B cell (primary cell): ENCODE results near the gene BORCS8. TPM values are rescaled to one million over a fixed set of nuclear protein-coding genes. Genes with fewer than 3 reads are reported as not detected.
A peak's percentile ranks its signal among the peaks of the same experiment; 100 is the strongest.

ENCODE experiments used
- ATAC-seq: fragments of 200-7000 bp; cut with Tn5 transposase; one replicate; pipeline ENCODE4 v1.10.0; 2021; ENCODE audit warnings: low read depth, mild to moderate bottlenecking, moderate number of reproducible peaks, moderate library complexity
- CTCF ChIA-PET: fragments of 350-600 bp; sonication (Branson Sonifier 250); formaldehyde crosslinking; loops from one replicate; lab custom pipeline; 2021; ENCODE audit warnings: antibody characterized with exemption, inconsistent platforms; lab: Charles Lee
- POLR2A ChIA-PET: fragments of 350-600 bp; sonication (Branson Sonifier 250); formaldehyde crosslinking; loops from one replicate; lab custom pipeline; 2021; ENCODE audit warnings: antibody characterized with exemption; lab: Charles Lee
- DNase-seq: peaks from one replicate; pipeline ENCODE4 v3.0.0; 2013
- H2AFZ ChIP-seq: 2 replicates; pipeline ENCODE4 v1.6.1; 2012; ENCODE audit warnings: mild to moderate bottlenecking, low read depth, low read length; ENCODE audit not compliant: insufficient read depth, poor library complexity, severe bottlenecking
- H3K27ac ChIP-seq, 2 donors: 1 replicate in 1 of 2; 2 replicates in 1 of 2; pipeline ENCODE4 v1.5.1; 2012 to 2013; ENCODE audit warnings: low read length in 2 of 2, mild to moderate bottlenecking in 2 of 2, moderate library complexity in 1 of 2
- H3K27me3 ChIP-seq, 4 experiments: fragments of 200-600 bp in 1 of 4; sonication (generic) in 1 of 4; replicated peaks in 1 of 4; 1 replicate in 2 of 4; 2 replicates in 2 of 4; pipeline versions ENCODE4 v1.6.1 to v1.7.0; 2013 to 2016; ENCODE audit warnings: low read length in 3 of 4, mild to moderate bottlenecking in 2 of 4, mixed read lengths in 1 of 4, moderate library complexity in 1 of 4; ENCODE audit not compliant: insufficient read depth in 4 of 4, control insufficient read depth in 3 of 4; ENCODE audit errors: control extremely low read depth in 1 of 4
- H3K36me3 ChIP-seq, 2 experiments: replicated peaks in 1 of 2; 1 replicate in 1 of 2; 2 replicates in 1 of 2; pipeline versions ENCODE4 v1.6.1 to v1.7.1; 2013; ENCODE audit warnings: low read length in 1 of 2; ENCODE audit not compliant: insufficient read depth in 2 of 2, control insufficient read depth in 1 of 2; ENCODE audit errors: control extremely low read depth in 1 of 2, extremely low read depth in 1 of 2
- H3K4me1 ChIP-seq, 2 donors: fragments of 200-600 bp in 1 of 2; sonication (generic) in 1 of 2; 1 replicate in 1 of 2; 2 replicates in 1 of 2; pipeline versions ENCODE4 v1.5.1 to v1.6.1; 2013 to 2017; ENCODE audit warnings: low read length in 2 of 2; ENCODE audit not compliant: control insufficient read depth in 2 of 2, insufficient read depth in 2 of 2
- H3K4me2 ChIP-seq: replicated peaks from 2 replicates; pipeline ENCODE3; 2012; ENCODE audit warnings: mild to moderate bottlenecking, low read depth, low read length; ENCODE audit not compliant: poor library complexity, severe bottlenecking
- H3K4me3 ChIP-seq, 5 experiments: fragments of 200-600 bp in 1 of 5; sonication (generic) in 1 of 5; 1 replicate in 3 of 5; 2 replicates in 2 of 5; pipeline versions ENCODE4 v1.5.1 to v1.7.0; 2011 to 2016; ENCODE audit warnings: low read length in 4 of 5, mild to moderate bottlenecking in 4 of 5, low read depth in 2 of 5, control low read depth in 1 of 5, moderate library complexity in 1 of 5; ENCODE audit not compliant: insufficient read depth in 1 of 5; ENCODE audit errors: control extremely low read depth in 1 of 5, extremely low read depth in 1 of 5
- H3K79me2 ChIP-seq: fragments of 200-600 bp; sonication (generic); one replicate; pipeline ENCODE4 v1.6.0; 2016; ENCODE audit warnings: low read length; ENCODE audit not compliant: control insufficient read depth, insufficient read depth
- H3K9ac ChIP-seq: fragments of 200-600 bp; sonication (generic); 2 replicates; pipeline ENCODE4 v1.6.1; 2017; ENCODE audit warnings: mild to moderate bottlenecking, low read length, moderate library complexity
- H3K9me3 ChIP-seq, 3 donors: one replicate each; pipeline versions ENCODE4 v1.6.1 to v1.7.1; 2013; ENCODE audit warnings: low read length in 2 of 3; ENCODE audit not compliant: control insufficient read depth in 2 of 3, insufficient read depth in 1 of 3; ENCODE audit errors: control extremely low read depth in 1 of 3
- H4K20me1 ChIP-seq: 2 replicates; pipeline ENCODE4 v1.6.0; 2012; ENCODE audit warnings: mild to moderate bottlenecking, low read length; ENCODE audit not compliant: insufficient read depth, control insufficient read depth, poor library complexity, severe bottlenecking
- H3K27ac Mint-ChIP-seq: one replicate; pipeline ENCODE4 v1.8.0; 2021; ENCODE audit warnings: mixed read lengths
- H3K27me3 Mint-ChIP-seq: one replicate; pipeline ENCODE4 v1.8.0; 2021; ENCODE audit warnings: mixed read lengths
- H3K4me1 Mint-ChIP-seq: one replicate; pipeline ENCODE4 v1.8.0; 2021; ENCODE audit warnings: mixed read lengths
- H3K4me3 Mint-ChIP-seq: one replicate; pipeline ENCODE4 v1.8.0; 2021; ENCODE audit warnings: mixed read lengths
- H3K9me3 Mint-ChIP-seq: one replicate; pipeline ENCODE4 v1.8.0; 2022; ENCODE audit warnings: mixed read lengths; ENCODE audit not compliant: insufficient read depth
- EZH2 ChIP-seq: IDR thresholded peaks from 2 replicates; pipeline ENCODE4 v1.6.1; 2012; ENCODE audit warnings: borderline replicate concordance, low read depth, mild to moderate bottlenecking, moderate library complexity, low read length; ENCODE audit not compliant: insufficient read depth, poor library complexity, severe bottlenecking
- WGBS: methylation state at CpG from one replicate; pipeline ENCODE4 v1.1.5; 2013; ENCODE audit warnings: missing lambda C conversion rate; ENCODE audit not compliant: insufficient coverage; 5-methylcytosine and 5-hydroxymethylcytosine counted together
- intact Hi-C: fragments of 100-400 bp; cut with micrococcal nuclease; formaldehyde crosslinking; loops from one replicate; pipeline ENCODE4 v1.10.0; 2022
- polyA plus RNA-seq: library from polyadenylated mRNA; depleted of rRNA; stranded (reverse); fragments of >200 nt; gene quantifications from 2 replicates; pipeline ENCODE4 v1.2.3, GENCODE V29; 2012
- total RNA-seq, 2 donors: library from RNA; stranded (reverse); fragments of 120-200 nt in 1 of 2; gene quantifications; 1 replicate in 1 of 2; 2 replicates in 1 of 2; pipeline versions ENCODE4 v1.2.3 to v1.2.4, GENCODE V29; 2013 to 2022
- TF ChIP-seq, protein P1 (sequence below): fragments of 200-600 bp; IDR thresholded peaks from one replicate; pipeline ENCODE4 v1.8.0; 2022; ENCODE audit warnings: antibody characterized with exemption, mild to moderate bottlenecking

The BORCS8 gene
- total and polyA plus RNA-seq, 2 donors (not counting 1 experiment from before 2014, with no cell fraction given) = 37.6 to 63.1 TPM

DNA sequence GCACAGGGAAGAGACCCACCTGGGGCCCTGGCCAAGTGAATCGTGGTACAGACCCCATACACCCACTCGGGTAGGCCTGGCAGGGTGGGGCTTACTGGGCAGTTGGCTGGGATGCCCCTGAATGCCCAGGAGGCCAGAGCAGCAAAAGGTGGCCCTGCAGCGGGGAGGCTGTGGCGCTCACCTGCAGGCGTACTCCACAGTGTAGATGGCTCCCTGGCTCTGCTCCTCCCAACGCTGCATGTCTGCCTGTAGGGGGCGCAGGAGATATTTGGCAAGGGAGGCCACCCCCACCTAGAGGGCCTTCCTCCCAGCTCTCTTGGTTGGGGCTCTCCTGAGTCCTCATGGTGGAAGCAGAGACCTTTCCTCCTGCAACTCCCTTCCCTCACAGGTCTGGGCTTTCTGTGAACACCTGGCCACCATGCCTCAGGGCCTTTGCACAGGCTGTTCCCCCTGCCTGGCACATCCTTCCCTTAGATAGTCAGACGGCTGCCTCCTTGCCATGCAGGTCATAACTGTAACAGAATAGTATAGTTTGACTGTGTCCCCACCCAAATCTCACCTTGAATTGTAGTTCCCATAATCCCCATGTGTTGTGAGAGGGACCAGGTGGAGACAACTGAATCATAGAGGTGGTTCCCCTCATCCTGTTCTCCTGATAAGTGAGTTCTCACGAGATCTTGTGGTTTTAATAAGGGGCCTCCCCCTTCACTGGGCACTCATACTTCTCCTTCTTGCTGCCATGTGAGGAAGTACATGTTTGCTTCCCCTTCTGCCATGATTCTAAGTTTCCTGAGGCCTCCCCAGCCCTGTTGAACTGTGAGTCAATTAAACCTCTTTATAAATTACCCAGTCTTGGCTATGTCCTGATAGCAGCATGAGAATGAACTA lies 5.9 kb downstream of the BORCS8 start:
- peak overlapping the region; percentile 57 for H3K27ac Mint-ChIP-seq
- CTCF ChIA-PET = no interaction called here
- H3K4me1 Mint-ChIP-seq = peaks cover 29% of the 10 kb centered on the region
- intact Hi-C loops = no loop called here
- Histone ChIP-seq H3K27ac (no peak overlapping the region), H3K36me3 (peaks cover 0 to 36% of the 10 kb centered on the region in 2 experiments), H3K9ac (no peak overlapping the region), H3K4me2 (no peak overlapping the region), H3K79me2 (peaks cover 43% of the 10 kb centered on the region), H3K4me3 (no peak overlapping the region), H3K9me3 (peaks cover 0 to 14% (median 5%) of the 10 kb centered on the region in 3 donors), H3K27me3 (no peaks in the 10 kb centered on the region), H3K4me1 (peaks cover 19 to 35% of the 10 kb centered on the region in 2 donors), H4K20me1 (peaks cover 17% of the 10 kb centered on the region), H2AFZ (no peak overlapping the region)
- ATAC-seq = peak; percentile 41
- no peak overlapping the region for H3K4me3 Mint-ChIP-seq
- POLR2A ChIA-PET = no interaction called here
- 88% methylated on average over 7 of the region's 9 CpGs for WGBS
- no peak for DNase-seq
- peaks cover 4% of the 10 kb centered on the region for H3K9me3 Mint-ChIP-seq
- TF ChIP-seq, protein P1, sequence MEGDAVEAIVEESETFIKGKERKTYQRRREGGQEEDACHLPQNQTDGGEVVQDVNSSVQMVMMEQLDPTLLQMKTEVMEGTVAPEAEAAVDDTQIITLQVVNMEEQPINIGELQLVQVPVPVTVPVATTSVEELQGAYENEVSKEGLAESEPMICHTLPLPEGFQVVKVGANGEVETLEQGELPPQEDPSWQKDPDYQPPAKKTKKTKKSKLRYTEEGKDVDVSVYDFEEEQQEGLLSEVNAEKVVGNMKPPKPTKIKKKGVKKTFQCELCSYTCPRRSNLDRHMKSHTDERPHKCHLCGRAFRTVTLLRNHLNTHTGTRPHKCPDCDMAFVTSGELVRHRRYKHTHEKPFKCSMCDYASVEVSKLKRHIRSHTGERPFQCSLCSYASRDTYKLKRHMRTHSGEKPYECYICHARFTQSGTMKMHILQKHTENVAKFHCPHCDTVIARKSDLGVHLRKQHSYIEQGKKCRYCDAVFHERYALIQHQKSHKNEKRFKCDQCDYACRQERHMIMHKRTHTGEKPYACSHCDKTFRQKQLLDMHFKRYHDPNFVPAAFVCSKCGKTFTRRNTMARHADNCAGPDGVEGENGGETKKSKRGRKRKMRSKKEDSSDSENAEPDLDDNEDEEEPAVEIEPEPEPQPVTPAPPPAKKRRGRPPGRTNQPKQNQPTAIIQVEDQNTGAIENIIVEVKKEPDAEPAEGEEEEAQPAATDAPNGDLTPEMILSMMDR = peak; percentile 39
- TF ChIP-seq EZH2 = no peak
- H3K27me3 Mint-ChIP-seq = no peaks in the 10 kb centered on the region

GRCh38 chr19:19181488-19181998 lies 10.4 kb downstream of the BORCS8 start:
- 97% methylated on average over 6 of the region's 9 CpGs for WGBS
- H3K4me3 ChIP-seq = no peak overlapping the region
- no peaks in the 10 kb centered on the region for H3K27me3 ChIP-seq
- peaks cover 0 to 9% (median 1%) of the 10 kb centered on the region in 3 donors for H3K9me3 ChIP-seq
- Mint-ChIP-seq H3K4me3 (no peak overlapping the region), H3K27ac (no peak overlapping the region), H3K4me1 (peaks cover 7% of the 10 kb centered on the region), H3K27me3 (no peaks in the 10 kb centered on the region), H3K9me3 (peaks cover 2% of the 10 kb centered on the region)
- no peak overlapping the region for H2AFZ ChIP-seq
- ATAC-seq (no peak), DNase-seq (no peak)
- no peak overlapping the region for H3K4me2 ChIP-seq
- CTCF ChIA-PET = interaction anchor here (1.2 kb wide), 1 partner anchor 44 kb away, joined by 3 read pairs; no protein-coding TSS in a partner anchor
- peaks cover 0 to 48% of the 10 kb centered on the region in 2 experiments for H3K36me3 ChIP-seq
- no peak for TF ChIP-seq EZH2
- TF ChIP-seq, protein P1 = no peak
- H3K79me2 ChIP-seq = peaks cover 16% of the 10 kb centered on the region
- POLR2A ChIA-PET = no interaction called here
- H3K27ac ChIP-seq = no peak overlapping the region
- intact Hi-C loops = no loop called here
- H3K4me1 ChIP-seq = peaks cover 0 to 11% of the 10 kb centered on the region in 2 donors
- H3K9ac ChIP-seq = no peak overlapping the region
- peaks cover 4% of the 10 kb centered on the region for H4K20me1 ChIP-seq
